HEK293T (cell line): ENCODE measurements around the gene VSIG10L.

ENCODE experiments used
- ARNT ChIP-seq: fragments of 450-650 bp; IDR thresholded peaks from 2 replicates; pipeline ENCODE4 v1.6.1; 2017; ENCODE audit warnings: mild to moderate bottlenecking
- BHLHE40 ChIP-seq: fragments of 450-650 bp; IDR thresholded peaks from 2 replicates; pipeline ENCODE4 v1.6.1; 2016; ENCODE audit warnings: mild to moderate bottlenecking, moderate library complexity, borderline replicate concordance
- CTBP1 ChIP-seq: fragments of 450-650 bp; IDR thresholded peaks from 2 replicates; pipeline ENCODE4 v1.6.1; 2016; ENCODE audit warnings: borderline replicate concordance
- ELF4 ChIP-seq: fragments of 450-650 bp; IDR thresholded peaks from 2 replicates; pipeline ENCODE4 v1.6.1; 2017; ENCODE audit warnings: antibody characterized with exemption
- FOXA1 ChIP-seq: fragments of 450-650 bp; IDR thresholded peaks from 2 replicates; pipeline ENCODE4 v1.6.1; 2016; ENCODE audit warnings: mild to moderate bottlenecking
- FOXK2 ChIP-seq: fragments of 450-650 bp; IDR thresholded peaks from 2 replicates; pipeline ENCODE4 v1.6.1; 2016; ENCODE audit warnings: mild to moderate bottlenecking
- FOXM1 ChIP-seq: fragments of 450-650 bp; IDR thresholded peaks from 2 replicates; pipeline ENCODE4 v1.6.1; 2017; ENCODE audit warnings: mild to moderate bottlenecking, borderline replicate concordance
- L3MBTL2 ChIP-seq: fragments of 450-650 bp; conservative IDR thresholded peaks from 2 replicates; pipeline ENCODE4 v1.6.1; 2016; ENCODE audit warnings: mild to moderate bottlenecking
- LEF1 ChIP-seq: fragments of 450-650 bp; IDR thresholded peaks from 2 replicates; pipeline ENCODE4 v1.6.1; 2017; ENCODE audit warnings: mild to moderate bottlenecking, borderline replicate concordance
- SP1 ChIP-seq: fragments of 450-650 bp; IDR thresholded peaks from 2 replicates; pipeline ENCODE4 v1.6.1; 2017
- SUZ12 ChIP-seq: fragments of 450-650 bp; IDR thresholded peaks from 2 replicates; pipeline ENCODE4 v1.6.1; 2016; ENCODE audit warnings: mild to moderate bottlenecking
- TARDBP ChIP-seq: fragments of 450-650 bp; IDR thresholded peaks from 2 replicates; pipeline ENCODE4 v1.6.1; 2016
- ZNF384 ChIP-seq: fragments of 450-650 bp; IDR thresholded peaks from 2 replicates; pipeline ENCODE4 v1.6.1; 2016
- TF ChIP-seq, protein P1 (sequence below): fragments of 450-650 bp; IDR thresholded peaks from 2 replicates; pipeline ENCODE4 v1.6.1; 2016

DNA sequence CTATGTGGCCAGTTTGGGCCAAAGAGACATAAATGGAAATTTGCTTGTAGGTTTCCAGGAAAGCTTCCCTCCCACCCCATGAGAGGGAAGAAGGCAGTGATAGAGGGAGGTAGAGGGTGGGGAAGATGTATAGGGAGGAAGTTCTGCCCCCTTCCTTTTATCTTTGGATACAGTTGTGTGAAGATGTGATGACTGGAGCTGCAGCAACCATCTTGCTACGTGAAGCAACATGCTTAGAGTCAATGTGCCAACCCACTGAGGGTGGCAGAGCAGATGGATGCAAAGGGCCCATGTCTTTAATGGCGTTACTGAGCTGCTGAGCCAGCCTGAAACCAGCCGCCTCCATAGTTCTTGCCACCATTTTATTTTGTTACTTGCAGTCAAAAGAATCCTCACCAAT lies 10.7 kb downstream of the VSIG10L start:
- TF ChIP-seq L3MBTL2: no peak
- no peak for TF ChIP-seq LEF1
- no peak for TF ChIP-seq SP1
- no peak for TF ChIP-seq ELF4
- TF ChIP-seq SUZ12: no peak
- TF ChIP-seq BHLHE40: no peak
- no peak for TF ChIP-seq ARNT
- TF ChIP-seq FOXM1: no peak
- no peak for TF ChIP-seq FOXA1
- TF ChIP-seq TARDBP: no peak
- TF ChIP-seq ZNF384: no peak
- TF ChIP-seq FOXK2: no peak
- no peak for TF ChIP-seq CTBP1
- TF ChIP-seq, protein P1, sequence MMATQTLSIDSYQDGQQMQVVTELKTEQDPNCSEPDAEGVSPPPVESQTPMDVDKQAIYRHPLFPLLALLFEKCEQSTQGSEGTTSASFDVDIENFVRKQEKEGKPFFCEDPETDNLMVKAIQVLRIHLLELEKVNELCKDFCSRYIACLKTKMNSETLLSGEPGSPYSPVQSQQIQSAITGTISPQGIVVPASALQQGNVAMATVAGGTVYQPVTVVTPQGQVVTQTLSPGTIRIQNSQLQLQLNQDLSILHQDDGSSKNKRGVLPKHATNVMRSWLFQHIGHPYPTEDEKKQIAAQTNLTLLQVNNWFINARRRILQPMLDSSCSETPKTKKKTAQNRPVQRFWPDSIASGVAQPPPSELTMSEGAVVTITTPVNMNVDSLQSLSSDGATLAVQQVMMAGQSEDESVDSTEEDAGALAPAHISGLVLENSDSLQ: no peak
